ENCODE results near the gene ADARB2.

Gene ADARB2

GRCh38 chr10:1130995-1131790 lies 606.1 kb downstream of the ADARB2 start:
- DNase-seq = no peak

DNA sequence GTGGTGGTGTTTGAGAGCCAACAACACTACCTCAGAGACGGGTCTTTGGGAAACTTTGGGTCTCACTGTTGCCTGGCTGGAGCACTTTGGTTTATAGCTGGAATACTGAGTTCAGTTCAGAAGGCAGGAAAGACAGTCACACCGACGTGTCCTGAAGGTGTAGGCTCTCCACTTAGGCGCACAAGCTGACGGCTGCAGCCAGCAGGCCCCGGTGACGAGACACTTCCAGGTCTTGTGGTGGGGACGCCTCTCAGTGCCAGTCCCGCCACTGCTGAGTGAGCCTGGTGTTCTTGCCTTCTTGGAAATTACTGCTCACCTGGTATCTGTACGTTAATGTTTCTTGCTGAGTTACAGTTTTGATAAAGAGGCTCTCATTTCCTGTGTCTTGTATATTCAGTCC lies 607.1 kb downstream of the ADARB2 start:
- DNase-seq = no peak

DNA sequence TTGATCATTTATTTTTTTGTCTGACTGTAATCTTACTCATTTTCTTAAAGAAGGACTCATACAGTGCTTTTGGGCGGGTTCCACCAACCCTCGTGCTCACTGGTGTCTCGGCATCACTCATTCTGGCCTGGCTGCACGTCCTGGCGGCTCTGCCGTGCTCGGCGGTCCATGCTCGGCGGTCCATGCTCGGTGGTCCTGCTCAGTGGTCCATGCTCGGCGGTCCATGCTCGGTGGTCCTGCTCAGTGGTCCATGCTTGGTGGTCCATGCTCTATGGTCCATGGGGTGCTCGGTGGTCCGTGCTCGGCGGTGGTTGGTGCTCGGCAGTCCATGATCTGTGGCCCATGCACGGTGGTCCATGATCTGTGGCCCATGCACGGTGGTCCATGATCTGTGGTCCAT lies 608.7 kb downstream of the ADARB2 start:
- no peak for DNase-seq

DNA sequence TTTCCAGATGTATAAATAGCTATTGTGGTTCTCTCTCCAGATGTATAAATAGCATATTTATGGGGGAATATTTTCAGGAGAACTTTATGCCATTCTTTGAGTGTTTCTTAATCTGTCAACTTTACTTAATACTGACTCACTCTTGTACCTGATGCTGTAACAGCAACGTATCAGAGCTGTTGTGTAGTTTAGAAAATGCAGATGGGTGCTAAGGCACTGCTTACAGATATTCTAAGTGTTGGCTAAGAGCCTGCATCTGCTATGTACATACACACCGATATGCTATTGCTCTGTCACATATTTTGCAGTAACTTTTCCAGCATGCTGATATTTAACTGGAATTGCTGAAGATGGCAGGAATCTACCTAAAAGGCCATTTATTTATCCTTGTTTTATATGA lies 609.2 kb downstream of the ADARB2 start:
- no peak for DNase-seq

DNA sequence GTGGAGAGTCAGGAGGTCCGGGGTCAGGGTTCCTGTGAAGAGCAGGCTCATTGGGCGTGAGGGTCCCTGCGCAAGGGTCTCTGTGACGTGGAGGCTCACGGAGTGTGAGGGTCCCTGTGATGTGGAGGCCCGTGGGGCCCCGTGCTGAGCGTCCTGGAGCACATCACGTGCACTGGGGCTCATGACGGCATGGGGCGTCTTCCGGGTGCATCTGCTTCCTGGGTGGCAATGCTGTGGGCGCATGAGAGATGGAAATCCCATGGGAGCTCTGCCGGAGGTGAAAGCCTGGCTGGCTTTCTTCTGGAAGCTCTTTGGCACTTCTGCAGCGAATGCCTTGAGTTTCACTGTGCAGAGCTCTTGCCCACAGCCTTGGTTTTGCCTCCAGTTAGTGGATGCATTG lies 609.7 kb downstream of the ADARB2 start:
- no peak for DNase-seq
